Erythroblast (primary cell): ENCODE results near the gene EIF3F.

ENCODE experiments used
- GATA1 ChIP-seq: IDR thresholded peaks from 2 replicates; pipeline ENCODE4 v1.6.1; 2011; ENCODE audit warnings: low read depth, mild to moderate bottlenecking, control low read depth, low read length, moderate library complexity
- POLR2A ChIP-seq: IDR thresholded peaks from 2 replicates; pipeline ENCODE4 v1.6.1; 2011; ENCODE audit warnings: mild to moderate bottlenecking, low read length

DNA sequence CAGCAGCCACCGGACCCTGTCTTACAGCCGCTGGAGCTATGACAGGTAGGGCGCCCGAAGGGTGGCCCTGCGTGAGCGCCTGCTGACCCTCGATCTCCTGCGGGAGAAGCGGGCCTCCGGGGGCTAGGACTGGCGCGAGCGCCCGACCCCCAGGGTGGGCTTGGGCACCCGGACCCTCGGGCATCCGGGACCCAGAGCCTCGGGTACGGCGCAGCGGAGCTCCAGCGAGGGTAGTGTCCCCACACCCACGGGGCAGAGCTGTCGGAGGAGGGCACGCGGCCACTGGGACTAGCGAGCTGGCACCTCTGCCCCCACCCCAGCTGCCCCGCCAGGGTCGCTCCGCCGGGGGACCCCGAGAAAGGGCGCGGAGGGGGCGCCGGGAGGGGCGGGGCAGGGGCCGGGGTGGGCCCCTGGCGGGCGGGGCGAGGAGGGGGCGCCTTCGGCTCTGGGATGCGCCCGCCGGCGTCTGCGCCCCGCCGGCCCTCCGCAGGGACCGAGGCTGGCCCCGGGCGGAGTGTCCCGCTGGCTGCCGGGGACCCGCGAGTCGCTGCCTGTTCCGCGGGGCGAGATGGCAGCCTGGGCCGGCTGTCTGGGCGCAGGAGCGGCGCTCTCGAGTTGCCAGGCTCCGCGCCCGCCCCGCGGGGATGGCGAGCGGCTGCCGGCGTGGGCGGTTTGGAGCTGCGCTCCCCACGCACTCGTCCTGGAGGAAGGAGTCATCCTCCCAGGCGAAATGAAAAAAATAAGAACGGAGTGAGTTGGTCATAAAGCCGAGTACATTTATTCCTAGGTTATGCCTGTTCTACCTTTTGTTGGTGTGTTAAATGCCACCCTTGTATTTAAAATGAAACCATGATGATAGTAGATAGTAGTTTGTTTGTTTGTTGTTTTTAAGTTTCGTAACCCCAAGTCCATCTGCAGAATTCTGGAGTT lies 32.4 kb downstream of the EIF3F start:
- TF ChIP-seq POLR2A (no peak), GATA1 (no peak)
